Right lobe of liver (tissue), 6 donors: ENCODE measurements around the gene TMEM269. TPM values are rescaled to one million over a fixed set of nuclear protein-coding genes. Genes with fewer than 3 reads are reported as not detected.

ENCODE experiments used
- ATAC-seq, 4 donors: fragments of 200-7000 bp; cut with Tn5 transposase; one replicate each; pipeline ENCODE4 v1.9.1; 2020; ENCODE audit warnings: mild to moderate bottlenecking in 4 of 4, moderate library complexity in 4 of 4
- DNase-seq, 3 donors: peaks; one replicate each; pipeline ENCODE4 v3.0.0-alpha.2; 2020
- H3K27ac ChIP-seq, 3 donors: fragments of 200-600 bp; one replicate each; pipeline ENCODE4 v1.8.0; 2022
- H3K27me3 ChIP-seq, 2 donors: fragments of 200-600 bp; one replicate each; pipeline ENCODE4 v1.8.0; 2022
- H3K36me3 ChIP-seq, 4 donors: fragments of 200-600 bp; sonication (generic) in 1 of 4; one replicate each; pipeline versions ENCODE4 v1.5.1 to v1.8.0; 2017 to 2022; ENCODE audit warnings: control low read depth in 1 of 4
- H3K4me1 ChIP-seq, 4 donors: fragments of 200-600 bp; sonication (generic) in 1 of 4; one replicate each; pipeline versions ENCODE4 v1.5.1 to v1.8.0; 2017 to 2022; ENCODE audit warnings: control low read depth in 1 of 4
- H3K4me3 ChIP-seq, 3 donors: fragments of 200-600 bp; one replicate each; pipeline ENCODE4 v1.8.0; 2022
- H3K9me3 ChIP-seq, 4 donors: fragments of 200-600 bp; sonication (generic) in 1 of 4; one replicate each; pipeline versions ENCODE4 v1.5.1 to v1.8.0; 2017 to 2022; ENCODE audit warnings: control low read depth in 1 of 4
- CTCF ChIP-seq, 4 donors: fragments of 200-600 bp in 3 of 4; fragments of 450-650 bp in 1 of 4; IDR thresholded peaks; one replicate each; pipeline versions ENCODE4 v1.5.1 to v1.8.0; 2016 to 2022; ENCODE audit warnings: antibody characterized with exemption in 4 of 4, mild to moderate bottlenecking in 2 of 4
- POLR2A ChIP-seq: fragments of 450-650 bp; IDR thresholded peaks from one replicate; pipeline ENCODE4 v1.6.1; 2017; ENCODE audit warnings: antibody characterized with exemption, mild to moderate bottlenecking
- WGBS: methylation state at CpG from one replicate; pipeline ENCODE4 v1.1.6; 2018; ENCODE audit warnings: low coverage, low lambda C conversion rate; ENCODE audit not compliant: insufficient coverage; ENCODE audit errors: missing lambda C conversion rate; 5-methylcytosine and 5-hydroxymethylcytosine counted together
- intact Hi-C, 2 donors: fragments of 100-400 bp; cut with DNase I; formaldehyde crosslinking; loops; one replicate each; pipeline versions ENCODE4 v1.11.2 to v1.14.1; 2022
- total RNA-seq, 6 experiments: library from RNA; depleted of rRNA in 2 of 6; stranded (reverse); fragments of >200 nt in 2 of 6; fragmentation: NEBNext Ultra II Directional in 3 of 6; extraction: Animal tissue kit (Norgen Biotek cat#: 25700) in 3 of 6; gene quantifications; one replicate each; pipeline versions ENCODE4 v1.1.0 to v1.2.4, GENCODE V29; 2016 to 2023
- donor health status: DM: no; HTN: yes; CAD: no.
- donor health status: DM: no; HTN: no; CAD: no.
- donor health status: DM: no; HTN: no; CAD: no.
- donor health status: DM: no; HTN: yes; CAD: no.
- donor health status: DM: no; HTN: yes; CAD: no.

Gene TMEM269
- total RNA-seq, 6 experiments from 2014 or later: 0.07 TPM; not detected in 5

GRCh38 chr1:42788021-42788420 lies 3.2 kb downstream of the TMEM269 start:
- H3K4me1 ChIP-seq: peaks cover 0 to 7% (median 0%) of the 10 kb centered on the region in 4 donors
- H3K36me3 ChIP-seq: no peaks in the 10 kb centered on the region
- intact Hi-C loops: no loop called here
- H3K9me3 ChIP-seq: no peaks in the 10 kb centered on the region
- DNase-seq (no peak), ATAC-seq (no peak)
- 88% methylated on average over 1 of the region's 1 CpG for WGBS
- H3K27me3 ChIP-seq: no peaks in the 10 kb centered on the region
- H3K27ac ChIP-seq: no peak overlapping the region
- H3K4me3 ChIP-seq: no peak overlapping the region
- no peak for TF ChIP-seq CTCF (IDR thresholded peaks at IDR 0.05)
- no peak for TF ChIP-seq POLR2A

DNA sequence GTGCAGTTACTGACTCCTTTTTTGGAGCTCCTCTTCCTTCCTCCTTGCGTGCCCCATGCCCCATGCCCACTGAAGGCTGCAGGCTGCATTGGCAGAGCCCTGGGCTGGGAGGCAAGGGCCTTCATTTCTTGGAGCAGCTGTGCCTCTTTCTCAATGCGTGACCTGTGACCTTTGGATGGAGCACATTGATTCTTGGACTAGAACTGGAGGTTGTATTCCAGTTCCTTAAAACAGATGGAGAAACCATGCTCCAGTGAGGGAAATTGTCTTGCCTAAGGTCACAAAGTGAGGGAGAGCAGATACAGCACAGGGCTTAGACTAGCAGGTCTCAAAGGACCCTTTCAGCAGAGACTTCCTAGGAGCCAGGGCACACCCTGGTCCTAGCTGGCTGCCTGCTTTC lies 9.0 kb downstream of the TMEM269 start:
- H3K4me1 ChIP-seq: no peaks in the 10 kb centered on the region
- ATAC-seq: no peak
- H3K36me3 ChIP-seq: no peaks in the 10 kb centered on the region
- no CpG with 5 or more reads among the region's 2 CpGs for WGBS
- TF ChIP-seq CTCF (IDR thresholded peaks at IDR 0.05): no peak
- no peak for TF ChIP-seq POLR2A
- no peaks in the 10 kb centered on the region for H3K27me3 ChIP-seq
- no peak overlapping the region for H3K4me3 ChIP-seq
- intact Hi-C loops: no loop called here
- H3K9me3 ChIP-seq: no peaks in the 10 kb centered on the region
- no peak for DNase-seq
- no peak overlapping the region for H3K27ac ChIP-seq

GRCh38 chr1:42797414-42797813 lies 12.6 kb downstream of the TMEM269 start:
- ATAC-seq (no peak), DNase-seq (no peak)
- whole genome bisulfite sequencing: 85% methylated on average over 3 of the region's 3 CpGs
- Histone ChIP-seq H3K27ac (no peak overlapping the region), H3K36me3 (no peaks in the 10 kb centered on the region), H3K4me1 (no peaks in the 10 kb centered on the region), H3K9me3 (no peaks in the 10 kb centered on the region), H3K4me3 (no peak overlapping the region), H3K27me3 (no peaks in the 10 kb centered on the region)
- TF ChIP-seq CTCF (IDR thresholded peaks at IDR 0.05) (no peak), POLR2A (no peak)
- intact Hi-C loops: no loop called here

DNA sequence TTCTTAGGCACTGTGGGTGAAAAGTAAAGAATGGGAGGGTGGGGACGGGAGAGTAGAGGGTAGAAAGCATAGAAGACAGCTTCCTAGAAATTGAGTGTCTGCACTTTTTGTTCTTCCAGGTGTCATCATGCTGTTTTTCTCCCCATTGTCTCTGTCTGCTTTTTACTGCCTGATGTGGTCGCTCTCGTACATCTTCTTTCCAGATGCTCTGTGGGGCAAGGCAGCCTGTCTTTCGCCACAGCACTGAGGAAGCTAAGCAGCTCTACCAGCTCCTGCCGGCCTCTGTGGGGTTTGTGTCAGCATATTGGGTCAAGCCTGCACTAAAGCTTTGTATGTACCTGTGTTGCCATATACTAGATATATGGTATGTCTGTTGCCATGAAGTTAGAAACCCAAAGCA lies 13.2 kb downstream of the TMEM269 start:
- H3K4me3 ChIP-seq: no peak overlapping the region
- H3K9me3 ChIP-seq: no peaks in the 10 kb centered on the region
- DNase-seq: no peak
- no peaks in the 10 kb centered on the region for H3K4me1 ChIP-seq
- no peaks in the 10 kb centered on the region for H3K36me3 ChIP-seq
- no peak for TF ChIP-seq POLR2A
- TF ChIP-seq CTCF (IDR thresholded peaks at IDR 0.05): no peak
- H3K27ac ChIP-seq: no peak overlapping the region
- ATAC-seq: no peak
- H3K27me3 ChIP-seq: no peaks in the 10 kb centered on the region
- WGBS: 84% methylated on average over 4 of the region's 5 CpGs
- intact Hi-C loops: no loop called here
